PC-9 (cell line): ENCODE data around the gene SHMT1. TPM values are rescaled to one million over a fixed set of nuclear protein-coding genes. Genes with fewer than 3 reads are reported as not detected.

Source experiments
- BruUV-seq: library from RNA; stranded (reverse); fragments of 400-500 nt; replicated peaks from 2 replicates; lab custom pipeline; 2021; lab: Mats Ljungman, UMichigan
- CTCF ChIA-PET: fragments of 300-600 bp; sonication (Branson Sonifier 250); formaldehyde crosslinking; loops from one replicate; lab custom pipeline; 2022; ENCODE audit warnings: antibody characterized with exemption; lab: Charles Lee
- POLR2A ChIA-PET: fragments of 300-600 bp; sonication (Branson Sonifier 250); formaldehyde crosslinking; loops from one replicate; lab custom pipeline; 2022; ENCODE audit warnings: antibody characterized with exemption; ENCODE audit not compliant: unreplicated experiment; lab: Charles Lee
- DNase-seq, 2 experiments: peaks; one replicate each; pipeline versions ENCODE4 v3.0.0 to v3.0.0-alpha.2; 2015 to 2022; ENCODE audit warnings: mixed read lengths in 1 of 2
- H2AFZ ChIP-seq: fragments of 200-600 bp; sonication (generic); 2 replicates; pipeline ENCODE4 v1.8.1; 2017; ENCODE audit warnings: antibody characterized with exemption
- H3F3A ChIP-seq: fragments of 200-600 bp; sonication (generic); 2 replicates; pipeline ENCODE4 v1.8.1; 2017; ENCODE audit warnings: antibody characterized with exemption, mild to moderate bottlenecking, low read depth; ENCODE audit not compliant: insufficient read depth
- H3K27ac ChIP-seq: fragments of 200-600 bp; sonication (generic); 2 replicates; pipeline ENCODE4 v1.6.1; 2016; ENCODE audit warnings: mixed run types
- H3K27me3 ChIP-seq: fragments of 200-600 bp; sonication (generic); 2 replicates; pipeline ENCODE4 v1.6.1; 2016; ENCODE audit warnings: low read depth, mixed run types; ENCODE audit not compliant: insufficient read depth
- H3K36me3 ChIP-seq: fragments of 200-600 bp; sonication (generic); 2 replicates; pipeline ENCODE4 v1.6.1; 2016; ENCODE audit warnings: low read depth, mixed run types
- H3K4me1 ChIP-seq: fragments of 200-600 bp; sonication (generic); replicated peaks from 2 replicates; pipeline ENCODE4 v1.6.1; 2016; ENCODE audit warnings: mixed run types; ENCODE audit not compliant: insufficient read depth
- H3K4me2 ChIP-seq: fragments of 200-600 bp; sonication (generic); 2 replicates; pipeline ENCODE4 v1.6.1; 2017; ENCODE audit warnings: mixed run types
- H3K4me3 ChIP-seq: fragments of 200-600 bp; sonication (generic); 2 replicates; pipeline ENCODE4 v1.6.1; 2016; ENCODE audit warnings: mixed run types
- H3K79me2 ChIP-seq: fragments of 200-600 bp; sonication (generic); 2 replicates; pipeline ENCODE4 v1.6.1; 2017; ENCODE audit warnings: low read depth, mixed run types
- H3K9me2 ChIP-seq: fragments of 200-600 bp; sonication (generic); 2 replicates; pipeline ENCODE4 v1.8.1; 2017; ENCODE audit warnings: mild to moderate bottlenecking; ENCODE audit not compliant: insufficient read depth
- H3K9me3 ChIP-seq: fragments of 200-600 bp; sonication (generic); 2 replicates; pipeline ENCODE4 v1.8.1; 2016; ENCODE audit warnings: low read depth; ENCODE audit not compliant: insufficient read depth
- H4K20me1 ChIP-seq: fragments of 200-600 bp; sonication (generic); 2 replicates; pipeline ENCODE4 v1.8.1; 2017; ENCODE audit not compliant: insufficient read depth
- CTCF ChIP-seq: fragments of 200-600 bp; sonication (generic); conservative IDR thresholded peaks from 2 replicates; pipeline ENCODE4 v1.6.1; 2017; ENCODE audit warnings: mixed run types, antibody characterized with exemption, mild to moderate bottlenecking, moderate library complexity
- EZH2 ChIP-seq: fragments of 200-600 bp; sonication (generic); IDR thresholded peaks from 2 replicates; pipeline ENCODE4 v1.8.0; 2017; ENCODE audit warnings: antibody characterized with exemption, low read depth
- intact Hi-C: fragments of 100-400 bp; cut with micrococcal nuclease; formaldehyde crosslinking; loops from one replicate; pipeline ENCODE4 v1.10.0; 2022; ENCODE audit not compliant: unreplicated experiment
- total RNA-seq: library from RNA; stranded (reverse); gene quantifications from 2 replicates; pipeline ENCODE4 v1.2.3, GENCODE V29; 2021

Gene SHMT1
- total RNA-seq, 1 experiment from 2014 or later = 170 TPM

DNA sequence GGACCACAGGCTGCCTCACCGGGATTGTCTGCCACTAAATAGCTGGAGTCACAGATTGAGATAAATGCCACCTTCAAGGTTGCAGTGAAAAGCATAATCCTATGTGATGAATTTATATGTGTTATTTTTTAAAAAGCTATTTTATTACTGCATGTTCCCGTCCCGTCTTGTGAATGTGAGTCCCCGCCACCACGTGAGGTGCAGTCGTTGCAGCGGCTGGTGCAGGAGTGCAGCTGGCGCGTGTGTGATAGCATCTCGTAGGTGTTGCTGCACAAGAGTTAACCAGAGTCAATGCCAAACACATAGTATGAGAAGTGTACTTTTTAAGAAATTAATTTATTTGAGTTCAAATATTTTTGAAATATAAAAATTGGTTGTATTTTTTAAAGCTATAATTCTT, 35.8 kb downstream of the SHMT1 start:
- Histone ChIP-seq H4K20me1 (peaks cover 24% of the 10 kb centered on the region; the same call in 1 of the 2 replicates), H3K9me3 (no peaks in the 10 kb centered on the region), H3K27ac (no peak overlapping the region), H3K4me2 (no peak overlapping the region), H3K36me3 (no peaks in the 10 kb centered on the region; the same call in 1 of the 2 replicates), H3K9me2 (no peaks in the 10 kb centered on the region), H3K4me1 (no peaks in the 10 kb centered on the region), H3K4me3 (no peak overlapping the region), H3K79me2 (no peaks in the 10 kb centered on the region), H2AFZ (no peak overlapping the region), H3K27me3 (no peaks in the 10 kb centered on the region), H3F3A (peaks cover 11% of the 10 kb centered on the region; the same call in 1 of the 2 replicates)
- POLR2A ChIA-PET = interaction anchor here (0.6 to 0.7 kb wide), 2 partner anchors 35 to 52 kb away, joined by 3 to 8 read pairs; no protein-coding TSS in a partner anchor
- no TSS peak for BruUV-seq
- intact Hi-C loops = no loop called here
- DNase-seq = no peak
- CTCF ChIA-PET = no interaction called here
- TF ChIP-seq EZH2 (no peak), CTCF (no peak)

DNA sequence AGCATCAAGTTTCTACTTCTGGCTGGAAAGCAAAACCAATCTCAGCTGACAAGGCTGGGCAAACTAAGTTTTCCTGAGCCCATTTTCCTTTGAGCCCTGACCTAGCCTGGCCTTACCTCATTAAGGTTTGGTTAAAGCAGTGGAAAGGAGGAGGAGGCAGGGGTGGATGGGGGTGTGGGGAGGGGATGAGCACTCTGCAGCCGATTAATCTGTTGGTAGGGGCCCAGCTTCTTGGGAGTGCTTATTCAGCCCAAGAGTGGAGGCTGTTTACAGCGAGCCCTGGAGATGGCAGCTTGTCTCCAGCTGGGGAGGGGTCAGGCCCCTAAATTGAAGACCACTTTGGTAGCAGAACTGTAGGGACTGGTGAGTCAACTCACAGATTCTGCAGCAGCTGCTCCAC, 36.3 kb downstream of the SHMT1 start:
- H3F3A ChIP-seq = peaks cover 11% of the 10 kb centered on the region; the same call in 1 of the 2 replicates
- POLR2A ChIA-PET = interaction anchor here (0.7 kb wide), 1 partner anchor 51 kb away, joined by 3 read pairs; no protein-coding TSS in a partner anchor
- BruUV-seq = no TSS peak

DNA sequence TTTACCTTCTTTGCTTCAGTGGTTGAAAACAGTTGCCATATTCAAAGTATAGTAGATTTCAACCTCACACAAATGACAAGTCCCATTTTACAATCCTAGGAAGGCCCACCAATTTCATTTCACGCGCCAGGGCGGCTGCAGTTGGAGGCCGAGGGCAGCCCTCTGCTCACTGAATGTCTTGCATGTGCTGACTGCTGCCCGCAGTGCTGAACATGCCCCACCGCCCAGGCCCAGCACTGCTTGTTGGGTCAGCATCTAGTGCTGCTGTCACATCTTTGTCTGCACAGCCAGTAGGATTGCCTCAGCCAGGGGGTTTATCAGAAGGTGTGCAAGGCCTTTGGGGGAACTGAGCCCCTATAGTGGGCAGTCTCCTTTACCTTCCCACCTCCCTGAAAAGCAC, 36.8 kb downstream of the SHMT1 start:
- Histone ChIP-seq H4K20me1 (peaks cover 24% of the 10 kb centered on the region), H3K9me3 (no peaks in the 10 kb centered on the region), H3K4me2 (no peak overlapping the region), H3F3A (peaks cover 11% of the 10 kb centered on the region; the same call in 1 of the 2 replicates), H3K9me2 (no peaks in the 10 kb centered on the region), H3K4me3 (no peak overlapping the region), H3K27ac (no peak overlapping the region), H3K79me2 (no peaks in the 10 kb centered on the region), H3K36me3 (no peaks in the 10 kb centered on the region; the same call in 1 of the 2 replicates), H3K4me1 (no peaks in the 10 kb centered on the region), H2AFZ (no peak overlapping the region), H3K27me3 (no peaks in the 10 kb centered on the region)
- BruUV-seq = no TSS peak
- intact Hi-C loops = no loop called here
- CTCF ChIA-PET = interaction anchor here (0.7 kb wide), 1 partner anchor 8 kb away, joined by 4 read pairs; no protein-coding TSS in a partner anchor
- POLR2A ChIA-PET = no interaction called here
- TF ChIP-seq EZH2 (no peak), CTCF (no peak)
- DNase-seq = peak in 1 of 2 experiments; percentile 5

More for the DNA sequence above, 36.3 kb downstream of the SHMT1 start:
- TF ChIP-seq CTCF (no peak), EZH2 (no peak)
- Histone ChIP-seq H2AFZ (no peak overlapping the region), H3K9me2 (no peaks in the 10 kb centered on the region), H3K79me2 (no peaks in the 10 kb centered on the region), H3K4me1 (no peaks in the 10 kb centered on the region), H3K27me3 (no peaks in the 10 kb centered on the region), H3K9me3 (no peaks in the 10 kb centered on the region), H3K4me3 (no peak overlapping the region), H4K20me1 (peaks cover 24% of the 10 kb centered on the region), H3K36me3 (no peaks in the 10 kb centered on the region; the same call in 1 of the 2 replicates), H3K27ac (no peak overlapping the region), H3K4me2 (no peak overlapping the region)
- intact Hi-C loops = no loop called here
- no peak for DNase-seq
- CTCF ChIA-PET = no interaction called here
